GM21723 (cell line): ENCODE data around the gene SLC25A19.
A peak's percentile ranks its signal among the peaks of the same experiment; 100 is the strongest.

Source experiments
- ATAC-seq: cut with Tn5 transposase; IDR thresholded peaks from one replicate; pipeline ENCODE4 v1.9.1; 2021; ENCODE audit warnings: mild to moderate bottlenecking, moderate library complexity; ENCODE audit not compliant: unreplicated experiment

The SLC25A19 gene

DNA sequence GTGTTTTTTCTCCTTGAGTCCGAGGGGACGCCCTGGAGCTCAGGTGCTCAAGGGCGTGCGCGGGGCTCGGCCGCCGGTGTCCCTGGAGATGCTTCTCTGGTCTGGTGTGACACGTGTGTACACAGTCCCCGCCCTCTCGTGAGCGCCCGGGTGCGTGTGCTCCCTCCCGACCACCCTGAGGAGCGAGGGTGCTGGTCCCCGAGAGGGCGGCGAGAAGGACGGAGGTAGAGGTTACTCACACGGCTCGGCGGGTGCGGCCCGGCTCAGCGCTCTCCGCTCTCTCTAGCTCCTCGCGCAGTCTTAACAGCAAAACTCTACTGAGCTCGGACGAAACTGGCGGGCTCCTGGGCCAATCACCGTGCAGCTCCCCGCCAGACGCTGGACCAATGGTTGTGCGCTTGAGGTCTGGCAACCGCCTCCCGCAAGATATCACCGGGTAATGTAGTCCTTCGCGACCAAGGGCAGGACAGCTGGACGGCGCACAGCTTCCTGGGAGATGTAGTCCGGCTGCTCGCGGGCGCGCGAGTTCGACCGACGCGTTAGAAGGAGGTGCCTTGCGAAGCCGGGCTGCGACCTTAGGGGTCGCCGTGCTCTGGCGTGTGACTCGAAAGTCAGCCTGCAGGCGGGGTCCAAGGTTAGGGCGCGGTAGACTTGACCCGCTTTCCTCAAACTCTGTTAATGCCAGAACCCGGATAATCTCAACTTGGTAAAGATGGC, at the start of gene SLC25A19:
Gene SLC25A19, minus strand, starts transcription at position 319 of the 717 bp plus-strand sequence. CDS start 2,669 bp downstream, outside the sequence.
- ATAC-seq: peak; percentile 90

- ATAC-seq: no peak
These were observed 49.1 kb upstream of the SLC25A19 start for GRCh38 chr17:75338335-75338734.

DNA sequence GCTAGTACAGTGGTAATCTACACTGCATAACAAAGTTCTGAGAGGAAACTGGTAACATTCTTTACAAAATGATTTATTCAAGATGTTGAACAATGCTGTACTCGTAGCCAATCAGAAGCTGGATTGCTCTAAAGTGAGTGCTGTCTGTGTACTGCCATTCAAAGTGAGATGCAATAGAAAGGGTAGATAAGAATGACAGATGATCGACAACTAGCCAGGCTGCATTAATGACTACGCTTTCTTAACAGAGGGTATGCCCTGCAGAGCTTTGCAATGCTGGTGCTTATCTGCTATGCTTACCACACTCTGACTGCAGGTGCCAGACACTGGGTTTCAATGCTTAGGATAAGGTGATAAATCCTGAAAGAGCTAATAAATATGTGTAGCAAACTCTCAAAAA, 46.1 kb upstream of the SLC25A19 start:
- no peak for ATAC-seq

- no peak for ATAC-seq
These were observed 45.5 kb upstream of the SLC25A19 start for GRCh38 chr17:75334723-75335122.

GRCh38 chr17:75331671-75332070, 42.4 kb upstream of the SLC25A19 start:
- no peak for ATAC-seq

DNA sequence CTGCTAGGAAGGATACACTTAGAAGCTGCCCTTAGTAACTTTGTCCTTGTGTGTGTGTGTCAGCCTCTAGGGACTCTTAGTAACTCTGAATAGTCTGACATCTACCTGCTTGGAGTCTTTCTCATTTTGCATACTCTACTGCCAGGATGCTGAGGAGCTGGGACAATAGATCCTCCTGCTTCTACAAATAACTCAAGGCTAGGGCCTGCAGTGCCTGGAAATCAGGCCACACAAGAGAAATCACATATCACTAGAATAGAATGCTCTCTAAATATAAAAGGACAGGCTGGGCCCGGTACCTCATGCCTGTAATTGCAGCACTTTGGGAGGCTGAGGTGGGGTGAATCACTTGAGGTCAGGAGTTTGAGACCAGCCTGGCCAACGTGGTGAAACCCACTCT, 38.5 kb upstream of the SLC25A19 start:
- no peak for ATAC-seq

GRCh38 chr17:75326226-75326848, 37.1 kb upstream of the SLC25A19 start:
- no peak for ATAC-seq

- no peak for ATAC-seq
These were observed 36.6 kb upstream of the SLC25A19 start for GRCh38 chr17:75325827-75326225.

- no peak for ATAC-seq
These were observed 36.1 kb upstream of the SLC25A19 start for GRCh38 chr17:75325348-75325747.

GRCh38 chr17:75321506-75321905, 32.3 kb upstream of the SLC25A19 start:
- no peak for ATAC-seq

GRCh38 chr17:75319904-75320691, 30.9 kb upstream of the SLC25A19 start:
- ATAC-seq: peak; percentile 51

- ATAC-seq: no peak
These were observed 29.5 kb upstream of the SLC25A19 start for GRCh38 chr17:75318615-75319222.

- no peak for ATAC-seq
These were observed 29.0 kb upstream of the SLC25A19 start for GRCh38 chr17:75318211-75318610.

- ATAC-seq: no peak
These were observed 28.4 kb upstream of the SLC25A19 start for GRCh38 chr17:75317671-75318070.

DNA sequence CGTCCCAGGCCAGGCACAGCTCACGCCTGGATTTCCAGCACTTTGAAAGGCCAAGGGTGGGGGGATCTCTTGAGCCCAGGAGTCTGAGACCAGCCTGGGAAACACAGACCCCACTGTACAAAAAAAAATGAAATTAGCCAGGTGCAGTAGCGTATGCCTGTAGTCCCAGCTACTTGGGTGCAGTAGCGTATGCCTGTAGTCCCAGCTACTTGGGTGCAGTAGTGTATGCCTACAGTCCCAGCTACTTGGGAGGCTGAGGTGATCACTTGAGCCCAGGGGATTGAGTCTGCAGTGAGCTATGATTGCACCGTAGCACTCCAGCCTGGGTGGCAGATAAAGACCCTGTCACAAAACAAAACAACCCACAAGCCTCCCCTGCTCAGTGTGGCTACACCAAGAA, 27.0 kb upstream of the SLC25A19 start:
- no peak for ATAC-seq

GRCh38 chr17:75315541-75316243, 26.5 kb upstream of the SLC25A19 start:
- ATAC-seq: no peak

- ATAC-seq: peak; percentile 46
These were observed 24.8 kb upstream of the SLC25A19 start for GRCh38 chr17:75313941-75314551.

- ATAC-seq: no peak
These were observed 19.7 kb upstream of the SLC25A19 start for GRCh38 chr17:75308732-75309629.
